T-cell (primary cell): Measurements from ENCODE around the gene ZFAND2A. TPM values are rescaled to one million over a fixed set of nuclear protein-coding genes. Genes with fewer than 3 reads are reported as not detected.

ENCODE experiments used
- ATAC-seq, 4 experiments: fragments of 200-7000 bp in 3 of 4; fragments of 150-1000 bp in 1 of 4; cut with Tn5 transposase; replicated peaks in 1 of 4; 1 replicate in 3 of 4; 2 replicates in 1 of 4; pipeline ENCODE4 v1.10.0; 2021; ENCODE audit warnings: moderate library complexity in 3 of 4, mild to moderate bottlenecking in 2 of 4, moderate number of reproducible peaks in 1 of 4
- CTCF ChIA-PET, 2 donors: fragments of 300-600 bp; sonication (Branson Sonifier 250); formaldehyde crosslinking; loops; one replicate each; lab custom pipeline; 2022; ENCODE audit warnings: antibody characterized with exemption in 2 of 2; lab: Charles Lee
- POLR2A ChIA-PET, 2 donors: fragments of 300-600 bp; sonication (Branson Sonifier 250); formaldehyde crosslinking; loops; one replicate each; lab custom pipeline; 2022; ENCODE audit warnings: antibody characterized with exemption in 2 of 2; lab: Charles Lee
- DNase-seq, 35 experiments: peaks; one replicate each; pipeline versions ENCODE4 v3.0.0 to v3.0.0-alpha.2; 2013 to 2023
- H3K27ac ChIP-seq: one replicate; pipeline ENCODE4 v1.5.1; 2013; ENCODE audit warnings: low read length
- H3K27me3 ChIP-seq, 2 experiments: replicated peaks in 1 of 2; 1 replicate in 1 of 2; 2 replicates in 1 of 2; pipeline versions ENCODE4 v1.6.1 to v1.7.0; 2013; ENCODE audit warnings: low read length in 1 of 2, mixed read lengths in 1 of 2; ENCODE audit not compliant: control insufficient read depth in 2 of 2, insufficient read depth in 2 of 2; ENCODE audit errors: extremely low read depth in 1 of 2
- H3K36me3 ChIP-seq, 2 donors: 1 replicate in 1 of 2; 2 replicates in 1 of 2; pipeline versions ENCODE4 v1.6.1 to v1.7.0; 2013; ENCODE audit warnings: low read length in 1 of 2; ENCODE audit not compliant: control insufficient read depth in 2 of 2, insufficient read depth in 1 of 2; ENCODE audit errors: extremely low read depth in 1 of 2
- H3K4me1 ChIP-seq, 2 experiments: 1 replicate in 1 of 2; 2 replicates in 1 of 2; pipeline versions ENCODE4 v1.6.1 to v1.7.0; 2013; ENCODE audit warnings: low read length in 2 of 2, mixed read lengths in 1 of 2; ENCODE audit not compliant: insufficient read depth in 2 of 2, control insufficient read depth in 1 of 2; ENCODE audit errors: extremely low read depth in 1 of 2
- H3K4me3 ChIP-seq, 2 donors: 1 replicate in 1 of 2; 2 replicates in 1 of 2; pipeline versions ENCODE4 v1.5.1 to v1.7.0; 2013; ENCODE audit warnings: mild to moderate bottlenecking in 2 of 2, low read length in 1 of 2, moderate library complexity in 1 of 2; ENCODE audit not compliant: control insufficient read depth in 1 of 2; ENCODE audit errors: extremely low read depth in 1 of 2
- H3K9me3 ChIP-seq: 2 replicates; pipeline ENCODE4 v1.7.0; 2013
- H3K27ac Mint-ChIP-seq, 2 donors: one replicate each; pipeline ENCODE4 v1.8.0; 2020 to 2021; ENCODE audit warnings: mild to moderate bottlenecking in 2 of 2, mixed read lengths in 2 of 2
- H3K27me3 Mint-ChIP-seq, 2 donors: one replicate each; pipeline ENCODE4 v1.8.0; 2021 to 2022; ENCODE audit warnings: mixed read lengths in 2 of 2
- H3K36me3 Mint-ChIP-seq: one replicate; pipeline ENCODE4 v1.8.0; 2021; ENCODE audit warnings: mixed read lengths
- H3K4me1 Mint-ChIP-seq, 3 donors: one replicate each; pipeline ENCODE4 v1.8.0; 2020 to 2022; ENCODE audit warnings: mixed read lengths in 3 of 3, mild to moderate bottlenecking in 1 of 3
- H3K4me3 Mint-ChIP-seq, 3 donors: one replicate each; pipeline ENCODE4 v1.8.0; 2020 to 2022; ENCODE audit warnings: mild to moderate bottlenecking in 3 of 3, mixed read lengths in 3 of 3, moderate library complexity in 3 of 3
- H3K9me3 Mint-ChIP-seq, 3 donors: one replicate each; pipeline ENCODE4 v1.8.0; 2020 to 2022; ENCODE audit warnings: mixed read lengths in 3 of 3
- WGBS: methylation state at CpG from one replicate; pipeline ENCODE4 v1.1.5; 2013; ENCODE audit warnings: missing lambda C conversion rate; ENCODE audit not compliant: insufficient coverage; 5-methylcytosine and 5-hydroxymethylcytosine counted together
- total RNA-seq, 35 experiments: library from RNA in 6 of 35; stranded (reverse) in 6 of 35; fragments of 120-200 nt in 1 of 35; gene quantifications; one replicate each; pipeline versions ENCODE4 v1.2.1 to v1.2.4 and lab custom pipeline; 2013 to 2026

Gene ZFAND2A
- total RNA-seq, 5 donors from 2014 or later (not counting 1 experiment from before 2014, with no cell fraction given), result 26.6 to 77.3 (median 30.1) TPM

GRCh38 chr7:1129431-1129830 is 30.6 kb downstream of the ZFAND2A start:
- no peak overlapping the region for H3K4me3 Mint-ChIP-seq
- H3K27me3 Mint-ChIP-seq, result no peaks in the 10 kb centered on the region
- ChIA-PET POLR2A (no interaction called here), CTCF (no interaction called here)
- WGBS, result 83% methylated on average over 1 of the region's 13 CpGs
- peaks cover 14% of the 10 kb centered on the region for H3K36me3 Mint-ChIP-seq
- Histone ChIP-seq H3K9me3 (no peaks in the 10 kb centered on the region), H3K36me3 (peaks cover 10 to 14% of the 10 kb centered on the region in 2 donors), H3K4me1 (no peaks in the 10 kb centered on the region), H3K27me3 (no peaks in the 10 kb centered on the region), H3K27ac (no peak overlapping the region), H3K4me3 (no peak overlapping the region)
- no peaks in the 10 kb centered on the region for H3K9me3 Mint-ChIP-seq
- H3K4me1 Mint-ChIP-seq, result no peaks in the 10 kb centered on the region
- ATAC-seq (no peak), DNase-seq (no peak)
- H3K27ac Mint-ChIP-seq, result no peak overlapping the region

GRCh38 chr7:1127001-1127400 is 33.0 kb downstream of the ZFAND2A start:
- ATAC-seq (no peak), DNase-seq (no peak)
- Histone ChIP-seq H3K27ac (no peak overlapping the region), H3K36me3 (peaks cover 10 to 14% of the 10 kb centered on the region in 2 donors), H3K9me3 (no peaks in the 10 kb centered on the region), H3K27me3 (no peaks in the 10 kb centered on the region), H3K4me3 (no peak overlapping the region), H3K4me1 (no peaks in the 10 kb centered on the region)
- CTCF ChIA-PET, result no interaction called here
- no peaks in the 10 kb centered on the region for H3K9me3 Mint-ChIP-seq
- H3K4me3 Mint-ChIP-seq, result no peak overlapping the region
- 97% methylated on average over 5 of the region's 7 CpGs for WGBS
- no peak overlapping the region for H3K27ac Mint-ChIP-seq
- POLR2A ChIA-PET, result no interaction called here
- H3K27me3 Mint-ChIP-seq, result no peaks in the 10 kb centered on the region
- peaks cover 8% of the 10 kb centered on the region for H3K36me3 Mint-ChIP-seq
- H3K4me1 Mint-ChIP-seq, result no peaks in the 10 kb centered on the region

- no peak overlapping the region for H3K27ac Mint-ChIP-seq
- H3K36me3 ChIP-seq, result peaks cover 10 to 14% of the 10 kb centered on the region in 2 donors
- no peak overlapping the region for H3K4me3 Mint-ChIP-seq
- no peak for DNase-seq
- no peaks in the 10 kb centered on the region for H3K27me3 ChIP-seq
- WGBS, result 94% methylated on average over 6 of the region's 16 CpGs
- H3K36me3 Mint-ChIP-seq, result peaks cover 4% of the 10 kb centered on the region
- CTCF ChIA-PET, result no interaction called here
- no peaks in the 10 kb centered on the region for H3K9me3 ChIP-seq
- POLR2A ChIA-PET, result no interaction called here
- H3K4me3 ChIP-seq, result no peak overlapping the region
- no peaks in the 10 kb centered on the region for H3K9me3 Mint-ChIP-seq
- no peak overlapping the region for H3K27ac ChIP-seq
- H3K4me1 ChIP-seq, result no peaks in the 10 kb centered on the region
- no peaks in the 10 kb centered on the region for H3K4me1 Mint-ChIP-seq
- no peaks in the 10 kb centered on the region for H3K27me3 Mint-ChIP-seq
- no peak for ATAC-seq
Measured at GRCh38 chr7:1125603-1125969, 34.4 kb downstream of the ZFAND2A start.

- Histone ChIP-seq H3K9me3 (no peaks in the 10 kb centered on the region), H3K4me3 (no peak overlapping the region), H3K27ac (no peak overlapping the region), H3K36me3 (peaks cover 10 to 14% of the 10 kb centered on the region in 2 donors), H3K27me3 (no peaks in the 10 kb centered on the region), H3K4me1 (no peaks in the 10 kb centered on the region)
- Mint-ChIP-seq H3K4me1 (no peaks in the 10 kb centered on the region), H3K9me3 (no peaks in the 10 kb centered on the region), H3K27me3 (no peaks in the 10 kb centered on the region), H3K36me3 (peaks cover 4% of the 10 kb centered on the region), H3K27ac (no peak overlapping the region), H3K4me3 (no peak overlapping the region)
- ATAC-seq, result no peak
- 90% methylated on average over 19 of the region's 23 CpGs for WGBS
- POLR2A ChIA-PET, result no interaction called here
- DNase-seq, result no peak
- CTCF ChIA-PET, result no interaction called here
Measured at GRCh38 chr7:1124816-1125602, 35.0 kb downstream of the ZFAND2A start.

GRCh38 chr7:1124164-1124563 is 35.8 kb downstream of the ZFAND2A start:
- POLR2A ChIA-PET, result no interaction called here

GRCh38 chr7:1123715-1124114 is 36.3 kb downstream of the ZFAND2A start:
- Histone ChIP-seq H3K4me1 (peaks cover 0 to 2% of the 10 kb centered on the region in 2 experiments), H3K36me3 (peaks cover 10 to 14% of the 10 kb centered on the region in 2 donors), H3K27me3 (no peaks in the 10 kb centered on the region), H3K4me3 (no peak overlapping the region), H3K9me3 (no peaks in the 10 kb centered on the region), H3K27ac (no peak overlapping the region)
- no peaks in the 10 kb centered on the region for H3K9me3 Mint-ChIP-seq
- ATAC-seq (no peak), DNase-seq (no peak)
- H3K4me1 Mint-ChIP-seq, result peaks cover 7 to 9% (median 7%) of the 10 kb centered on the region in 3 donors
- 95% methylated on average over 14 of the region's 17 CpGs for WGBS
- ChIA-PET POLR2A (no interaction called here), CTCF (no interaction called here)
- peaks cover 4% of the 10 kb centered on the region for H3K36me3 Mint-ChIP-seq
- H3K27me3 Mint-ChIP-seq, result no peaks in the 10 kb centered on the region
- no peak overlapping the region for H3K27ac Mint-ChIP-seq
- no peak overlapping the region for H3K4me3 Mint-ChIP-seq

More at GRCh38 chr7:1124164-1124563, 35.8 kb downstream of the ZFAND2A start:
- Histone ChIP-seq H3K4me3 (no peak overlapping the region), H3K27me3 (no peaks in the 10 kb centered on the region), H3K27ac (no peak overlapping the region), H3K4me1 (peaks cover 0 to 2% of the 10 kb centered on the region in 2 experiments), H3K36me3 (peaks cover 10 to 14% of the 10 kb centered on the region in 2 donors), H3K9me3 (no peaks in the 10 kb centered on the region)
- peaks cover 4% of the 10 kb centered on the region for H3K36me3 Mint-ChIP-seq
- H3K4me1 Mint-ChIP-seq, result peaks cover 3 to 4% (median 3%) of the 10 kb centered on the region in 3 donors
- no peaks in the 10 kb centered on the region for H3K9me3 Mint-ChIP-seq
- H3K27me3 Mint-ChIP-seq, result no peaks in the 10 kb centered on the region
- ATAC-seq (no peak), DNase-seq (no peak)
- 100% methylated on average over 1 of the region's 11 CpGs for WGBS
- CTCF ChIA-PET, result no interaction called here
- no peak overlapping the region for H3K4me3 Mint-ChIP-seq
- no peak overlapping the region for H3K27ac Mint-ChIP-seq
